GM12878 (cell line): ENCODE data around the gene SH3BP5. TPM values are rescaled to one million over a fixed set of nuclear protein-coding genes. Genes with fewer than 3 reads are reported as not detected.
A peak's percentile ranks its signal among the peaks of the same experiment; 100 is the strongest.

Experiments
- ATAC-seq: fragments of 200-7000 bp; cut with Tn5 transposase; 3 replicates; pipeline ENCODE4 v1.9.1; 2020; ENCODE audit warnings: mild to moderate bottlenecking, moderate library complexity
- BruUV-seq: library from RNA; stranded (reverse); fragments of 400-500 nt; replicated peaks from 2 replicates; lab custom pipeline; 2021; lab: Mats Ljungman, UMichigan
- CTCF ChIA-PET: fragments of 300-600 bp; sonication (Branson Sonifier 250); formaldehyde crosslinking; extraction: SDS; loops from one replicate; lab custom pipeline; 2021; ENCODE audit warnings: inconsistent platforms; lab: Yijun Ruan, JAX
- POLR2A ChIA-PET: fragments of 350-600 bp; formaldehyde crosslinking; extraction: SDS; loops from one replicate; lab custom pipeline; 2021; ENCODE audit warnings: inconsistent platforms; lab: Charles Lee
- RAD21 ChIA-PET: fragments of 300-600 bp; sonication (Branson Sonifier 250); formaldehyde crosslinking; loops from one replicate; lab custom pipeline; 2023; ENCODE audit warnings: antibody characterized with exemption; ENCODE audit not compliant: unreplicated experiment; lab: Charles Lee
- SMC1A ChIA-PET: fragments of 300-600 bp; sonication (Branson Sonifier 250); formaldehyde crosslinking; loops from one replicate; lab custom pipeline; 2023; ENCODE audit not compliant: unreplicated experiment, uncharacterized antibody; lab: Charles Lee
- DNase-seq: peaks from one replicate; pipeline ENCODE4 v3.0.0-alpha.2; 2011; ENCODE audit warnings: low read depth, low spot score
- FAIRE-seq: peaks from 3 replicates; lab custom pipeline; 2011; peaks lifted over from hg19 to GRCh38; lab: Jason Lieb, UNC
- H2AFZ ChIP-seq: 2 replicates; pipeline ENCODE4 v1.6.0; 2011; ENCODE audit warnings: low read depth, low read length, control low read depth; ENCODE audit not compliant: control insufficient read depth
- H3K27ac ChIP-seq: 2 replicates; pipeline ENCODE4 v1.5.1; 2011; ENCODE audit warnings: control low read depth; ENCODE audit not compliant: control insufficient read depth, insufficient read depth
- H3K27me3 ChIP-seq, 2 experiments: replicated peaks in 1 of 2; 2 replicates each; pipeline versions ENCODE4 v1.6.0 to v1.6.1; 2011; ENCODE audit warnings: low read length in 1 of 2; ENCODE audit not compliant: control insufficient read depth in 2 of 2, insufficient read depth in 2 of 2
- H3K36me3 ChIP-seq, 2 experiments: 2 replicates each; pipeline ENCODE4 v1.5.1; 2011; ENCODE audit warnings: low read length in 1 of 2; ENCODE audit not compliant: control insufficient read depth in 2 of 2, insufficient read depth in 2 of 2
- H3K4me1 ChIP-seq: 2 replicates; pipeline ENCODE4 v1.6.1; 2011; ENCODE audit warnings: mild to moderate bottlenecking, low read length, moderate library complexity, mixed read lengths; ENCODE audit not compliant: control insufficient read depth, insufficient read depth
- H3K4me2 ChIP-seq: 2 replicates; pipeline ENCODE4 v1.6.0; 2011; ENCODE audit warnings: control low read depth; ENCODE audit not compliant: control insufficient read depth, insufficient read depth
- H3K4me3 ChIP-seq: fragments of 200-600 bp; sonication (generic); 2 replicates; pipeline ENCODE4 v1.5.1; 2016
- H3K79me2 ChIP-seq: 2 replicates; pipeline ENCODE4 v1.6.0; 2011; ENCODE audit warnings: low read length; ENCODE audit not compliant: control insufficient read depth, insufficient read depth
- H3K9ac ChIP-seq: 2 replicates; pipeline ENCODE4 v1.8.0; 2011; ENCODE audit warnings: low read length, control low read depth, mixed read lengths; ENCODE audit not compliant: control insufficient read depth, insufficient read depth
- H3K9me3 ChIP-seq: replicated peaks from 3 replicates; pipeline ENCODE4 v1.5.1; 2011; ENCODE audit warnings: mild to moderate bottlenecking, low read length; ENCODE audit not compliant: control insufficient read depth, insufficient read depth
- H4K20me1 ChIP-seq: 2 replicates; pipeline ENCODE4 v1.6.0; 2011; ENCODE audit not compliant: control insufficient read depth, insufficient read depth
- ASH2L ChIP-seq: fragments of 300-600, 200-600 bp; sonication (generic); IDR thresholded peaks from 2 replicates; pipeline ENCODE4 v1.6.1; 2017; ENCODE audit warnings: low read depth, mild to moderate bottlenecking, borderline replicate concordance
- ATF7 ChIP-seq: fragments of 450-650 bp; IDR thresholded peaks from 2 replicates; pipeline ENCODE4 v1.6.1; 2016; ENCODE audit warnings: low read depth, mild to moderate bottlenecking
- E4F1 ChIP-seq: fragments of 450-650 bp; IDR thresholded peaks from 2 replicates; pipeline ENCODE4 v1.6.1; 2018; ENCODE audit warnings: borderline replicate concordance, mild to moderate bottlenecking; ENCODE audit not compliant: partially characterized antibody
- EED ChIP-seq: sonication (generic); IDR thresholded peaks from 2 replicates; pipeline ENCODE4 v1.6.1; 2016; ENCODE audit warnings: antibody characterized with exemption, low read depth
- SPI1 ChIP-seq: IDR thresholded peaks from 2 replicates; pipeline ENCODE4 v1.6.1; 2011; ENCODE audit warnings: low read depth, mild to moderate bottlenecking, low read length, moderate library complexity, borderline replicate concordance; ENCODE audit not compliant: insufficient read depth
- WGBS: methylation state at CpG from one replicate; pipeline ENCODE4 v1.1.6; 2016; ENCODE audit warnings: low lambda C conversion rate; ENCODE audit not compliant: insufficient replicate concordance, insufficient coverage; ENCODE audit errors: missing lambda C conversion rate; 5-methylcytosine and 5-hydroxymethylcytosine counted together
- in situ Hi-C: fragments of 300-500 bp; cut with MboI; formaldehyde crosslinking; loops from 9 replicates; pipeline ENCODE4 v1.14.3; 2018; ENCODE audit warnings: mixed read lengths
- intact Hi-C: fragments of 100-400 bp; cut with micrococcal nuclease; formaldehyde crosslinking; loops from one replicate; pipeline ENCODE4 v1.14.2; 2022; ENCODE audit not compliant: unreplicated experiment
- polyA plus RNA-seq, 11 experiments: library from polyadenylated mRNA; depleted of rRNA in 4 of 11; unstranded in 6 of 11; stranded (reverse) in 5 of 11; fragments of >200 nt; fragmentation: Nextera tagmentation in 4 of 11; fragmentation: Illumina TruSeq in 1 of 11; extraction: Ambion mirVana in 4 of 11; extraction: Trizol in 1 of 11; gene quantifications; 1 replicate in 1 of 11; 2 replicates in 10 of 11; pipeline versions ENCODE4 v1.2.1 to v1.2.3, GENCODE V29; 2011 to 2016; ENCODE audit warnings: inconsistent platforms in 2 of 11, missing spikeins in 2 of 11, low read depth in 1 of 11
- total RNA-seq, 4 experiments: library from RNA; depleted of rRNA in 3 of 4; stranded (reverse); fragments of >200 nt in 3 of 4; fragmentation: Illumina TruSeq in 1 of 4; extraction: Trizol in 1 of 4; gene quantifications; 2 replicates each; pipeline versions ENCODE4 v1.2.1 to v1.2.3, GENCODE V29; 2013 to 2021

SH3BP5 gene
- total and polyA plus RNA-seq, 10 of the 15 experiments (the other 5 are each of a cell fraction or from before 2014, with no cell fraction given): 14.9 to 87.5 (median 43.7) TPM

- intact Hi-C loops: loop anchor here (2.0 kb wide), 1 partner anchor 18 kb away; no protein-coding TSS in a partner anchor
Measured at GRCh38 chr3:15273227-15273626, 59.2 kb downstream of the SH3BP5 start.

GRCh38 chr3:15272426-15273196, 59.8 kb downstream of the SH3BP5 start:
- FAIRE-seq (no peak), DNase-seq (no peak), ATAC-seq (peak; percentile 2; the same call in 1 of the 3 replicates)
- SMC1A ChIA-PET: interaction anchor here (0.8 to 16.3 kb wide), 9 partner anchors 10 to 133 kb away, joined by 3 to 223 read pairs (median 11); partner anchors contain the start of gene SH3BP5
- Histone ChIP-seq H3K36me3 (peaks cover 3 to 25% of the 10 kb centered on the region in 2 experiments; a peak in 3 of 4 replicates), H3K27ac (peak overlapping the region; percentile 67), H2AFZ (peak overlapping the region; percentile 18; the same call in 1 of the 2 replicates), H3K27me3 (no peaks in the 10 kb centered on the region), H3K9me3 (no peaks in the 10 kb centered on the region), H3K4me3 (no peak overlapping the region), H3K4me1 (peaks cover 39% of the 10 kb centered on the region), H3K9ac (no peak overlapping the region), H3K79me2 (peaks cover 4% of the 10 kb centered on the region), H3K4me2 (peak overlapping the region; percentile 54), H4K20me1 (no peaks in the 10 kb centered on the region)
- intact Hi-C loops: loop anchor here (1.0 to 2.0 kb wide), 3 partner anchors 18 to 89 kb away; partner anchors contain the start of gene SH3BP5
- RAD21 ChIA-PET: interaction anchor here (3.2 to 6.1 kb wide), 2 partner anchors 89 to 112 kb away, joined by 17 to 27 read pairs; no protein-coding TSS in a partner anchor
- CTCF ChIA-PET: interaction anchor here (0.6 to 11.8 kb wide), 5 partner anchors 18 to 216 kb away, joined by 3 to 228 read pairs (median 7); no protein-coding TSS in a partner anchor
- POLR2A ChIA-PET: interaction anchor here (0.7 to 0.8 kb wide), 2 partner anchors 51 to 73 kb away, joined by 3 read pairs; no protein-coding TSS in a partner anchor
- TSS peak; percentile 94 for BruUV-seq
- TF ChIP-seq ASH2L (no peak), E4F1 (no peak), EED (0 out of 2 replicates have a peak, but pooled peaks have one; percentile 14)
- WGBS: 84% methylated on average over 7 of the region's 7 CpGs
- in situ Hi-C loops: no loop called here

More at GRCh38 chr3:15273227-15273626, 59.2 kb downstream of the SH3BP5 start:
- Histone ChIP-seq H3K79me2 (peaks cover 4% of the 10 kb centered on the region), H3K4me3 (no peak overlapping the region), H2AFZ (no peak overlapping the region), H4K20me1 (no peaks in the 10 kb centered on the region), H3K27ac (no peak overlapping the region), H3K27me3 (no peaks in the 10 kb centered on the region), H3K9me3 (no peaks in the 10 kb centered on the region), H3K4me2 (no peak overlapping the region)
- RAD21 ChIA-PET: interaction anchor here (1.4 kb wide), 1 partner anchor 18 kb away, joined by 3 read pairs; no protein-coding TSS in a partner anchor
- POLR2A ChIA-PET: interaction anchor here (0.7 kb wide), 1 partner anchor 72 kb away, joined by 3 read pairs; no protein-coding TSS in a partner anchor
- CTCF ChIA-PET: interaction anchor here (0.6 to 11.8 kb wide), 7 partner anchors 17 to 217 kb away, joined by 3 to 228 read pairs (median 4); no protein-coding TSS in a partner anchor
- FAIRE-seq (no peak), ATAC-seq (no peak)
- no TSS peak for BruUV-seq
- WGBS: 66% methylated on average over 5 of the region's 5 CpGs
- SMC1A ChIA-PET: interaction anchor here (0.8 to 16.3 kb wide), 5 partner anchors 9 to 133 kb away, joined by 3 to 223 read pairs (median 6); no protein-coding TSS in a partner anchor
- no peak for TF ChIP-seq ATF7
- TF ChIP-seq SPI1: peak; percentile 48; the same call in 1 of the 2 replicates
- TF ChIP-seq, all 136 proteins: peak for 1
- no peak for DNase-seq
- H3K9ac ChIP-seq: no peak overlapping the region
- H3K4me1 ChIP-seq: peaks cover 37% of the 10 kb centered on the region
- peaks cover 3 to 28% of the 10 kb centered on the region in 2 experiments; a peak in 3 of 4 replicates for H3K36me3 ChIP-seq
- in situ Hi-C loops: no loop called here
